NCI-H2196 treated with DMSO at 0.1 percent for 48 hours (cell line): ENCODE measurements around the gene SLC5A3.

Experiments
- DNase-seq: peaks from one replicate; lab custom pipeline; 2025; ENCODE audit not compliant: unreplicated experiment; lab: John Stamatoyannopoulos, UW

Gene SLC5A3

GRCh38 chr21:34097442-34097841 lies 24.1 kb downstream of the SLC5A3 start:
- DNase-seq = no peak

- no peak for DNase-seq
Observed at GRCh38 chr21:34100337-34100736, 27.0 kb downstream of the SLC5A3 start.

- no peak for DNase-seq
Observed at GRCh38 chr21:34100790-34101189, 27.4 kb downstream of the SLC5A3 start.

- no peak for DNase-seq
Observed at GRCh38 chr21:34105947-34106541, 32.7 kb downstream of the SLC5A3 start.

GRCh38 chr21:34107606-34108005 lies 34.2 kb downstream of the SLC5A3 start:
- no peak for DNase-seq

GRCh38 chr21:34109075-34109474 lies 35.7 kb downstream of the SLC5A3 start:
- DNase-seq = no peak

GRCh38 chr21:34110594-34111202 lies 37.3 kb downstream of the SLC5A3 start:
- DNase-seq = no peak

- no peak for DNase-seq
Observed at GRCh38 chr21:34112316-34113033, 39.1 kb downstream of the SLC5A3 start.

- peak; percentile 25 for DNase-seq
Observed at GRCh38 chr21:34113842-34114241, 40.5 kb downstream of the SLC5A3 start.

- DNase-seq = no peak
Observed at GRCh38 chr21:34115160-34115559, 41.8 kb downstream of the SLC5A3 start.

- DNase-seq = no peak
Observed at GRCh38 chr21:34116569-34116968, 43.2 kb downstream of the SLC5A3 start.

- no peak for DNase-seq
Observed at GRCh38 chr21:34120867-34121266, 47.5 kb downstream of the SLC5A3 start.

- DNase-seq = no peak
Observed at GRCh38 chr21:34122047-34122446, 48.7 kb downstream of the SLC5A3 start.
